ENCODE data around the gene ABCG5.

ABCG5 gene

DNA sequence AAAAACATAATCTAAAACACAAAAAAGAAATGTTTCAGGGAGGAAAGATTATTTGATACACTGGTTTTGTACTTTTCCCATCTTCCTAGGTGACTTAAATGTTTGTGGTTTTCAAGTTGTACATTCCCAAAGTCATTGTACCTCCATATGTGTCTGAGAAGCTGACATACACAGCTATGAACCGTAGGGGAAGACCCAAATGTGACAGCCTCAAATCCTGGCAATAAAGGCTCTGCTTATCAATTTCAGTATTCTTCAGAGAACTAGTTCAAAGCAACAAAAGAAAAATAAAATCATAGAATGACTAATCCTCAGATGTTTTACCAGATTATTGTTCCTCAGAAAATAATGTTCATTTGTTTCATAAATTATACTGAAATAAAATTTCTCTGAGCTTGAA lies 62.3 kb downstream of the ABCG5 start (continued):
- TF ChIP-seq ZNF112 (tag by site-specific recombination; IDR thresholded peaks at IDR 0.05) = no peak
- no peak for TF ChIP-seq ZFP41 (tag by site-specific recombination; IDR thresholded peaks at IDR 0.05; ENCODE audit: borderline replicate concordance)
- no peak for TF ChIP-seq ZBTB7A (tag by site-specific recombination; IDR thresholded peaks at IDR 0.05; ENCODE audit: low read depth)
- TF ChIP-seq, protein P1, sequence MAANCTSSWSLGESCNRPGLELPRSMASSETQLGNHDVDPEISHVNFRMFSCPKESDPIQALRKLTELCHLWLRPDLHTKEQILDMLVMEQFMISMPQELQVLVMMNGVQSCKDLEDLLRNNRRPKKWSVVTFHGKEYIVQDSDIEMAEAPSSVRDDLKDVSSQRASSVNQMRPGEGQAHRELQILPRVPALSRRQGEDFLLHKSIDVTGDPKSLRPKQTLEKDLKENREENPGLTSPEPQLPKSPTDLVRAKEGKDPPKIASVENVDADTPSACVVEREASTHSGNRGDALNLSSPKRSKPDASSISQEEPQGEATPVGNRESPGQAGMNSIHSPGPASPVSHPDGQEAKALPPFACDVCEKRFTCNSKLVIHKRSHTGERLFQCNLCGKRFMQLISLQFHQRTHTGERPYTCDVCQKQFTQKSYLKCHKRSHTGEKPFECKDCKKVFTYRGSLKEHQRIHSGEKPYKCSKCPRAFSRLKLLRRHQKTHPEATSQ (tag by site-specific recombination; IDR thresholded peaks at IDR 0.05) = no peak
- TF ChIP-seq, protein P2, sequence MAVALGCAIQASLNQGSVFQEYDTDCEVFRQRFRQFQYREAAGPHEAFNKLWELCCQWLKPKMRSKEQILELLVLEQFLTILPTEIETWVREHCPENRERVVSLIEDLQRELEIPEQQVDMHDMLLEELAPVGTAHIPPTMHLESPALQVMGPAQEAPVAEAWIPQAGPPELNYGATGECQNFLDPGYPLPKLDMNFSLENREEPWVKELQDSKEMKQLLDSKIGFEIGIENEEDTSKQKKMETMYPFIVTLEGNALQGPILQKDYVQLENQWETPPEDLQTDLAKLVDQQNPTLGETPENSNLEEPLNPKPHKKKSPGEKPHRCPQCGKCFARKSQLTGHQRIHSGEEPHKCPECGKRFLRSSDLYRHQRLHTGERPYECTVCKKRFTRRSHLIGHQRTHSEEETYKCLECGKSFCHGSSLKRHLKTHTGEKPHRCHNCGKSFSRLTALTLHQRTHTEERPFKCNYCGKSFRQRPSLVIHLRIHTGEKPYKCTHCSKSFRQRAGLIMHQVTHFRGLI (tag by site-specific recombination; IDR thresholded peaks at IDR 0.05) = no peak
- TF ChIP-seq ZNF707 (tag by site-specific recombination; IDR thresholded peaks at IDR 0.05) = no peak
- TF ChIP-seq ZNF133 (tag by site-specific recombination; IDR thresholded peaks at IDR 0.05) = no peak

GRCh38 chr2:43774617-43775016 lies 64.0 kb downstream of the ABCG5 start:
- H3K4me1 ChIP-seq (ENCODE audit: control insufficient read depth, insufficient read depth, low read length) = no peaks in the 10 kb centered on the region
- ChIA-PET POLR2A (no interaction called here), CTCF (interaction anchor here (0.9 to 1.2 kb wide), 2 partner anchors 23 to 163 kb away, joined by 3 read pairs; no protein-coding TSS in a partner anchor)
- peak overlapping the region; percentile 74 for H3K4me3 ChIP-seq (ENCODE audit: low read depth, low read length)
- H3K36me3 ChIP-seq (ENCODE audit: control insufficient read depth in 2 of 2, insufficient read depth in 1 of 2, low read length in 2 of 2) = peaks cover 0 to 14% of the 10 kb centered on the region in 2 experiments; a peak in 2 of 3 replicates
- TF ChIP-seq ZNF311 (tag by site-specific recombination; IDR thresholded peaks at IDR 0.05; ENCODE audit: borderline replicate concordance) = no peak
- no peak for TF ChIP-seq ZNF140 (tag by site-specific recombination; IDR thresholded peaks at IDR 0.05)
- peak overlapping the region; percentile 73 for H3K27ac ChIP-seq (ENCODE audit: extremely low read depth, low read depth, low read length)
- no peaks in the 10 kb centered on the region for H3K9me3 ChIP-seq (ENCODE audit: control insufficient read depth, insufficient read depth, low read depth, low read length)

- Histone ChIP-seq H3K9me3 (ENCODE audit: control insufficient read depth, insufficient read depth, low read depth, low read length) (no peaks in the 10 kb centered on the region), H3K36me3 (ENCODE audit: control insufficient read depth in 2 of 2, insufficient read depth in 1 of 2, low read length in 2 of 2) (peaks cover 0 to 8% of the 10 kb centered on the region in 2 experiments; a peak in 2 of 3 replicates), H3K27ac (ENCODE audit: extremely low read depth, low read depth, low read length) (peak within 1 kb of the TSS; percentile 73), H3K4me1 (ENCODE audit: control insufficient read depth, insufficient read depth, low read length) (no peaks in the 10 kb centered on the region), H3K4me3 (ENCODE audit: low read depth, low read length) (peak within 1 kb of the TSS; percentile 74)
- POLR2A ChIA-PET = interaction anchor here (1.0 to 1.3 kb wide), 2 partner anchors 22 to 137 kb away, joined by 3 read pairs; partner anchors contain the start of gene PLEKHH2
- CTCF ChIA-PET = interaction anchor here (0.9 to 1.2 kb wide), 3 partner anchors 24 to 163 kb away, joined by 3 to 4 read pairs (median 3); partner anchors contain the start of gene C1GALT1C1L
- 0 out of 2 replicates have a peak, but pooled peaks have one; percentile 44 for TF ChIP-seq ZBTB21 (tag by site-specific recombination; IDR thresholded peaks at IDR 0.05)
- no peak for TF ChIP-seq ZNF223 (tag by site-specific recombination; IDR thresholded peaks at IDR 0.05)
- peak; percentile 57; the same call in 1 of the 2 replicates for TF ChIP-seq TRIM28 (IDR thresholded peaks at IDR 0.05; ENCODE audit: borderline replicate concordance, low read length)
- no peak for TF ChIP-seq ZNF132 (tag by site-specific recombination; IDR thresholded peaks at IDR 0.05; ENCODE audit: borderline replicate concordance)
- TF ChIP-seq ZNF354C (tag by site-specific recombination; IDR thresholded peaks at IDR 0.05; ENCODE audit: borderline replicate concordance, low read depth) = no peak
- TF ChIP-seq, protein P3, sequence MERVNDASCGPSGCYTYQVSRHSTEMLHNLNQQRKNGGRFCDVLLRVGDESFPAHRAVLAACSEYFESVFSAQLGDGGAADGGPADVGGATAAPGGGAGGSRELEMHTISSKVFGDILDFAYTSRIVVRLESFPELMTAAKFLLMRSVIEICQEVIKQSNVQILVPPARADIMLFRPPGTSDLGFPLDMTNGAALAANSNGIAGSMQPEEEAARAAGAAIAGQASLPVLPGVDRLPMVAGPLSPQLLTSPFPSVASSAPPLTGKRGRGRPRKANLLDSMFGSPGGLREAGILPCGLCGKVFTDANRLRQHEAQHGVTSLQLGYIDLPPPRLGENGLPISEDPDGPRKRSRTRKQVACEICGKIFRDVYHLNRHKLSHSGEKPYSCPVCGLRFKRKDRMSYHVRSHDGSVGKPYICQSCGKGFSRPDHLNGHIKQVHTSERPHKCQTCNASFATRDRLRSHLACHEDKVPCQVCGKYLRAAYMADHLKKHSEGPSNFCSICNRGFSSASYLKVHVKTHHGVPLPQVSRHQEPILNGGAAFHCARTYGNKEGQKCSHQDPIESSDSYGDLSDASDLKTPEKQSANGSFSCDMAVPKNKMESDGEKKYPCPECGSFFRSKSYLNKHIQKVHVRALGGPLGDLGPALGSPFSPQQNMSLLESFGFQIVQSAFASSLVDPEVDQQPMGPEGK (tag by site-specific recombination; IDR thresholded peaks at IDR 0.05) = peak; percentile 33; the same call in 1 of the 2 replicates
- peak; percentile 65 for TF ChIP-seq ZNF398 (tag by site-specific recombination; IDR thresholded peaks at IDR 0.05)
- TF ChIP-seq, protein P4, sequence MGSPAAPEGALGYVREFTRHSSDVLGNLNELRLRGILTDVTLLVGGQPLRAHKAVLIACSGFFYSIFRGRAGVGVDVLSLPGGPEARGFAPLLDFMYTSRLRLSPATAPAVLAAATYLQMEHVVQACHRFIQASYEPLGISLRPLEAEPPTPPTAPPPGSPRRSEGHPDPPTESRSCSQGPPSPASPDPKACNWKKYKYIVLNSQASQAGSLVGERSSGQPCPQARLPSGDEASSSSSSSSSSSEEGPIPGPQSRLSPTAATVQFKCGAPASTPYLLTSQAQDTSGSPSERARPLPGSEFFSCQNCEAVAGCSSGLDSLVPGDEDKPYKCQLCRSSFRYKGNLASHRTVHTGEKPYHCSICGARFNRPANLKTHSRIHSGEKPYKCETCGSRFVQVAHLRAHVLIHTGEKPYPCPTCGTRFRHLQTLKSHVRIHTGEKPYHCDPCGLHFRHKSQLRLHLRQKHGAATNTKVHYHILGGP (tag by site-specific recombination; IDR thresholded peaks at IDR 0.05) = peak; percentile 65; the same call in 1 of the 2 replicates
- TF ChIP-seq ZNF341 (tag by site-specific recombination; IDR thresholded peaks at IDR 0.05; ENCODE audit: low read depth) = peak; percentile 62
- peak; percentile 95 for TF ChIP-seq ZNF335 (tag by site-specific recombination; conservative IDR thresholded peaks at IDR 0.05)
- no peak for TF ChIP-seq ZNF324 (tag by site-specific recombination; IDR thresholded peaks at IDR 0.05)
- TF ChIP-seq ZNF76 (tag by site-specific recombination; IDR thresholded peaks at IDR 0.05; ENCODE audit: borderline replicate concordance, low read depth) = peak; percentile 97
- no peak for TF ChIP-seq ZNF24 (tag by site-specific recombination; IDR thresholded peaks at IDR 0.05)
- peak; percentile 47; the same call in 1 of the 2 replicates for TF ChIP-seq SP3 (tag by site-specific recombination; IDR thresholded peaks at IDR 0.05)
- TF ChIP-seq IKZF3 (tag by site-specific recombination; IDR thresholded peaks at IDR 0.05) = 0 out of 2 replicates have a peak, but pooled peaks have one; percentile 17
Measured at GRCh38 chr2:43773876-43774613, 64.6 kb downstream of the ABCG5 start, which contains the start of gene DYNC2LI1. DYNC2LI1 (plus strand) TSS chr2:43774039; CDS start chr2:43774139, 100 bp downstream.
